Activated CD4-positive, alpha-beta T cell treated with anti-CD3 and anti-CD28 coated beads, Interleukin-2, amount 10 ng/mL, durations not matched to agents 7 days and 5 days (primary cell): Measurements from ENCODE around the gene MAGI3. TPM values are rescaled to one million over a fixed set of nuclear protein-coding genes. Genes with fewer than 3 reads are reported as not detected.

Experiments
- CTCF ChIA-PET: fragments of 350-600 bp; sonication (Branson Sonifier 250); formaldehyde crosslinking; loops from one replicate; lab custom pipeline; 2021; ENCODE audit warnings: antibody characterized with exemption; lab: Charles Lee
- POLR2A ChIA-PET: fragments of 350-600 bp; sonication (Branson Sonifier 250); formaldehyde crosslinking; loops from one replicate; lab custom pipeline; 2021; ENCODE audit warnings: antibody characterized with exemption; lab: Charles Lee
- DNase-seq: peaks from one replicate; pipeline ENCODE4 v3.0.0-alpha.2; 2020
- H3K27ac Mint-ChIP-seq: one replicate; pipeline ENCODE4 v1.8.0; 2021; ENCODE audit warnings: mild to moderate bottlenecking, moderate library complexity, mixed read lengths
- H3K27me3 Mint-ChIP-seq: one replicate; pipeline ENCODE4 v1.8.0; 2021; ENCODE audit warnings: mixed read lengths
- H3K36me3 Mint-ChIP-seq: one replicate; pipeline ENCODE4 v1.8.0; 2021; ENCODE audit warnings: low read depth, mixed read lengths
- H3K4me1 Mint-ChIP-seq: one replicate; pipeline ENCODE4 v1.8.0; 2021; ENCODE audit warnings: mixed read lengths
- H3K4me3 Mint-ChIP-seq: one replicate; pipeline ENCODE4 v1.8.0; 2021; ENCODE audit warnings: mild to moderate bottlenecking, moderate library complexity, mixed read lengths
- H3K9me3 Mint-ChIP-seq: one replicate; pipeline ENCODE4 v1.8.0; 2021; ENCODE audit warnings: mixed read lengths
- total RNA-seq, 2 experiments: library from RNA; stranded (reverse); gene quantifications; one replicate each; pipeline ENCODE4 v1.2.3, GENCODE V29; 2021

MAGI3 gene
- total RNA-seq, 2 experiments from 2014 or later, result 10.8 to 11.0 TPM

DNA sequence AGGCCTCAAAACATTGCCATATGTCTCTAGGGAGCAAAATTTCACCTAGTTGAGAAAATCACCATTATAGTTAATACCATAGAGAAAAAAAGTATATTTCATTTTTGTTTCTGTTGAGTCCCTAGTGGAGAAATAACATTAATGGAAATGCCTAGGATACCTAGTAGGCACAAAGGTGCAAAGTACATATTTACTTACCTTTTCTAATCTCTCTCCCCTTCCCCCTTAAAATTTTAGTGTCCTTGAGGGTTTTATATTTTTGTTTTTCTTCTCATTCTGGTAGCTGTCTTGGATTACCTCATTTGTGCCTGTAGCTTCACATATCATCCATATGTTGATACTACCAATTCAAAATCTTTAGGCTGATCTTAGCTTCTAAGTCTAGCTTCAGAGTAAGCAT, 127.0 kb downstream of the MAGI3 start:
- CTCF ChIA-PET, result interaction anchor here (0.5 kb wide), 2 partner anchors 13 to 586 kb away, joined by 4 to 6 read pairs; no protein-coding TSS in a partner anchor
- peaks cover 3% of the 10 kb centered on the region for H3K9me3 Mint-ChIP-seq
- peaks cover 3% of the 10 kb centered on the region for H3K4me1 Mint-ChIP-seq
- POLR2A ChIA-PET, result no interaction called here
- H3K4me3 Mint-ChIP-seq, result no peak overlapping the region
- H3K36me3 Mint-ChIP-seq, result peaks cover 2% of the 10 kb centered on the region
- no peak overlapping the region for H3K27ac Mint-ChIP-seq
- DNase-seq, result no peak
- H3K27me3 Mint-ChIP-seq, result no peaks in the 10 kb centered on the region

DNA sequence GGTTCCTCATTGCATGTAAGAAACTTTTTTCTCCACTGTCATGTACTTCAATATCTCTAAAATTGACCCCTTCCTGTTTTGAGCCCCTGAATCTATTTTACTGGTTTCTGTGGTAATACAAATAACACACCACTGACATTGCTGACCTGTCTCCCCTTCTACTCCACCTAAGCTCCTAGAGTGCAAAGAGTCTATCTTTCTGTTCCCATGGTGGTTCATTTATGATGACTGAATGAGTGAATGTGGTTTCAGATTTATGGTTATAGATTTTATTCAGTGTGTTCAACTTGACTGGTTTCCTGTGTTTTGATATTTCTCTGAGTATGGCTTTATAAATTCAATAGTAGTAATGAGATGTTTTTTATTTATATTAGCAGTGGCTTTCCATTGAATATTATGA, 127.7 kb downstream of the MAGI3 start:
- Mint-ChIP-seq H3K4me1 (peaks cover 3% of the 10 kb centered on the region), H3K9me3 (peaks cover 9% of the 10 kb centered on the region), H3K27me3 (no peaks in the 10 kb centered on the region), H3K4me3 (no peak overlapping the region), H3K27ac (no peak overlapping the region), H3K36me3 (peaks cover 2% of the 10 kb centered on the region)
- CTCF ChIA-PET, result interaction anchor here (0.5 kb wide), 1 partner anchor 587 kb away, joined by 4 read pairs; no protein-coding TSS in a partner anchor
- POLR2A ChIA-PET, result no interaction called here
- no peak for DNase-seq

- ChIA-PET CTCF (interaction anchor here (0.7 kb wide), 1 partner anchor 8 kb away, joined by 3 read pairs; no protein-coding TSS in a partner anchor), POLR2A (no interaction called here)
- Mint-ChIP-seq H3K4me1 (peaks cover 3% of the 10 kb centered on the region), H3K36me3 (peaks cover 2% of the 10 kb centered on the region), H3K4me3 (no peak overlapping the region), H3K27ac (no peak overlapping the region), H3K27me3 (no peaks in the 10 kb centered on the region), H3K9me3 (peaks cover 16% of the 10 kb centered on the region)
- DNase-seq, result no peak
These were observed 129.2 kb downstream of the MAGI3 start for GRCh38 chr1:113519556-113519955.

GRCh38 chr1:113530021-113530420, 139.7 kb downstream of the MAGI3 start:
- ChIA-PET CTCF (interaction anchor here (0.6 kb wide), 1 partner anchor 13 kb away, joined by 6 read pairs; no protein-coding TSS in a partner anchor), POLR2A (no interaction called here)
- Mint-ChIP-seq H3K27me3 (no peaks in the 10 kb centered on the region), H3K27ac (no peak overlapping the region), H3K36me3 (no peaks in the 10 kb centered on the region), H3K9me3 (peaks cover 2% of the 10 kb centered on the region), H3K4me1 (no peaks in the 10 kb centered on the region), H3K4me3 (no peak overlapping the region)
- DNase-seq, result no peak

DNA sequence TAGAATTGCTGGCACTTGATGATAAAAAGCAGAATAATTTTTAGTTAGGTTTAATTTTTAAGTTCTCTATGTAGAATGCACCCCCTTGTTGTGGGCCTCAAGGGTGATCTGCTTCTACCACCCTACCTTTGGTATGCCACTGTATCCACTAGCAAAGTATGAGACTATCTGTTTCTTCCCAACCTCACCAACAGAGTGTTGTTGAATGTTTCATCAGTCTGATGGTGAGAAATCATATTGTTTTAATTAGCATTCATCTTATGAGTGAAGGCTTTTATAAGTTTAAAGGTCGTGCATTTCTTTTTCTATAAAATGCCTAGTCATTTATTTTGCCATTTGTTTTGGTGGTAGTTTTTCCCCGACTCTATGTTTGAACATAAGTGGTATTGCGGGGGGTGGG, 141.0 kb downstream of the MAGI3 start:
- no peak for DNase-seq
- Mint-ChIP-seq H3K36me3 (no peaks in the 10 kb centered on the region), H3K9me3 (no peaks in the 10 kb centered on the region), H3K4me1 (no peaks in the 10 kb centered on the region), H3K27me3 (no peaks in the 10 kb centered on the region), H3K27ac (no peak overlapping the region), H3K4me3 (no peak overlapping the region)
- CTCF ChIA-PET, result no interaction called here
- POLR2A ChIA-PET, result no interaction called here

DNA sequence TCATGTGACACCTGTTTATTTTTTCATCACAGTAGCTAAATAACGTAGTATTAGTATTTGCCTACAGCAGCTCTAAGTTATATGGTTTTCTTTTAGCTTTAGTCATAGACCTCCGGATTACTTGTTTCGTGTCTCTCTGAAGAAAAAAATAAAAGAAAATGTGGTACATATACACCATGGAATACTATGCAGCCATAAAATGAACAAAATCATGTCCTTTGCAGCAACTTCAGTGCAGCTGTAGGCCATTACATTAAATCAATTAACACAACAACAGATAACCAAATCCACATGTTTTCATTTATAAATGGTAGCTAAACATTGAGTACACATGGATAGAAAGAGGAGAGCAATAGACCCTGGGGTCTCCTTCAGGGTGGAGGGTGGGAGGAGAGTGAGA, 142.7 kb downstream of the MAGI3 start:
- POLR2A ChIA-PET, result no interaction called here
- no peak overlapping the region for H3K4me3 Mint-ChIP-seq
- H3K36me3 Mint-ChIP-seq, result no peaks in the 10 kb centered on the region
- DNase-seq, result no peak
- no peaks in the 10 kb centered on the region for H3K4me1 Mint-ChIP-seq
- CTCF ChIA-PET, result interaction anchor here (0.6 to 0.7 kb wide), 2 partner anchors 12 to 388 kb away, joined by 3 read pairs; no protein-coding TSS in a partner anchor
- no peaks in the 10 kb centered on the region for H3K27me3 Mint-ChIP-seq
- no peak overlapping the region for H3K27ac Mint-ChIP-seq
- H3K9me3 Mint-ChIP-seq, result peaks cover under 1% of the 10 kb centered on the region

GRCh38 chr1:113534130-113534817, 144.0 kb downstream of the MAGI3 start:
- peaks cover 3% of the 10 kb centered on the region for H3K9me3 Mint-ChIP-seq
- POLR2A ChIA-PET, result no interaction called here
- H3K36me3 Mint-ChIP-seq, result no peaks in the 10 kb centered on the region
- no peak overlapping the region for H3K27ac Mint-ChIP-seq
- no peak for DNase-seq
- H3K27me3 Mint-ChIP-seq, result no peaks in the 10 kb centered on the region
- no peaks in the 10 kb centered on the region for H3K4me1 Mint-ChIP-seq
- CTCF ChIA-PET, result interaction anchor here (0.6 kb wide), 1 partner anchor 525 kb away, joined by 4 read pairs; no protein-coding TSS in a partner anchor
- H3K4me3 Mint-ChIP-seq, result no peak overlapping the region

GRCh38 chr1:113534875-113535274, 144.6 kb downstream of the MAGI3 start:
- Mint-ChIP-seq H3K9me3 (peaks cover 3% of the 10 kb centered on the region), H3K27me3 (no peaks in the 10 kb centered on the region), H3K4me1 (no peaks in the 10 kb centered on the region), H3K36me3 (no peaks in the 10 kb centered on the region), H3K4me3 (no peak overlapping the region), H3K27ac (no peak overlapping the region)
- ChIA-PET CTCF (interaction anchor here (0.6 kb wide), 1 partner anchor 525 kb away, joined by 4 read pairs; no protein-coding TSS in a partner anchor), POLR2A (interaction anchor here (0.7 kb wide), 1 partner anchor 83 kb away, joined by 3 read pairs; no protein-coding TSS in a partner anchor)
- no peak for DNase-seq

- Mint-ChIP-seq H3K4me3 (no peak overlapping the region), H3K36me3 (no peaks in the 10 kb centered on the region), H3K27ac (no peak overlapping the region), H3K4me1 (peaks cover 6% of the 10 kb centered on the region), H3K9me3 (peaks cover 3% of the 10 kb centered on the region), H3K27me3 (no peaks in the 10 kb centered on the region)
- ChIA-PET POLR2A (no interaction called here), CTCF (interaction anchor here (0.9 kb wide), 1 partner anchor 14 kb away, joined by 3 read pairs; no protein-coding TSS in a partner anchor)
- no peak for DNase-seq
These were observed 146.0 kb downstream of the MAGI3 start for GRCh38 chr1:113536182-113536780.

DNA sequence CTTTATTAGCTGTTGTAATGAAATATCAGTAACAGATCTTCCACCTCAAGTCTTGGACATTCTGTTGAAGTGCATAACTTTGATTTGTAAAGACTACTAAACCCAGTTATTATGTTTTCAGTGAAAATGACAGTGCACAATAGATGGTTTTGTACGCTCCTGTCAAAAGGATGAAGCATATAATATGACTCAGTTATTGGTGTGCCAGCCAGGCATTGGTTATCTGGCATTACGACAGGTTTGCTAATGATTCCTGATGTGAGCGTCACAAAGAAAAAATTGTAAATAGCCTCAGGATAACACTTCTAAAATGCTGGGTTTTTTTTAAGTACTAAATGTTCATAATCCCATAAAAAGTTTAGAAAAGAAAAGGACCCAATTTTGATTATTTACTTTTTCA, 147.9 kb downstream of the MAGI3 start:
- Mint-ChIP-seq H3K36me3 (no peaks in the 10 kb centered on the region), H3K27me3 (no peaks in the 10 kb centered on the region), H3K27ac (no peak overlapping the region), H3K4me3 (no peak overlapping the region), H3K9me3 (peaks cover 3% of the 10 kb centered on the region), H3K4me1 (peaks cover 6% of the 10 kb centered on the region)
- DNase-seq, result no peak
- CTCF ChIA-PET, result no interaction called here
- POLR2A ChIA-PET, result no interaction called here

GRCh38 chr1:113540335-113540734, 150.0 kb downstream of the MAGI3 start:
- no peaks in the 10 kb centered on the region for H3K36me3 Mint-ChIP-seq
- no peaks in the 10 kb centered on the region for H3K27me3 Mint-ChIP-seq
- no peak overlapping the region for H3K27ac Mint-ChIP-seq
- peaks cover 3% of the 10 kb centered on the region for H3K9me3 Mint-ChIP-seq
- peaks cover 6% of the 10 kb centered on the region for H3K4me1 Mint-ChIP-seq
- no peak overlapping the region for H3K4me3 Mint-ChIP-seq
- DNase-seq, result no peak
- POLR2A ChIA-PET, result no interaction called here
- CTCF ChIA-PET, result no interaction called here

DNA sequence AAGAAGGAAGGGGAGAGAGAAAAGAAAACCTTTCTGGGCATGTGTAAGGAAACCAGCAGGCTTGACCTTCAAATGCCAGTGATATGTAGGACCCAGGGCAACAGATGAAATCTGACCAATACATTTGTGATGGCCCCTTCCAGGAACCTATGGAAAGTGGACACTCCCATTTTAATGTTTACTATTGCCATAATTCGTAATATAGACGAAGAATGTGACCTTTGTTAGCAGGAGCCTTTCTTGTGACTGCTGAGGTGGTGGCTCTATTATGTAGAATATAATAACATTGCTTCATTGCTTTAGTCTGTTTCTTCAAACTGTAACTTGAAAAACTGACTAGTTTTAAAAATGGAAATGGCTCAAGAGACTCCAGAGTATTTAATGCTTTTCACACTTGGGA, 150.8 kb downstream of the MAGI3 start:
- Mint-ChIP-seq H3K4me3 (no peak overlapping the region), H3K4me1 (peaks cover 6% of the 10 kb centered on the region), H3K9me3 (peaks cover 3% of the 10 kb centered on the region), H3K27ac (no peak overlapping the region), H3K27me3 (no peaks in the 10 kb centered on the region), H3K36me3 (no peaks in the 10 kb centered on the region)
- ChIA-PET CTCF (no interaction called here), POLR2A (no interaction called here)
- no peak for DNase-seq

GRCh38 chr1:113542221-113542701, 151.9 kb downstream of the MAGI3 start:
- Mint-ChIP-seq H3K4me1 (peaks cover 6% of the 10 kb centered on the region), H3K9me3 (peaks cover 3% of the 10 kb centered on the region), H3K27me3 (no peaks in the 10 kb centered on the region), H3K36me3 (no peaks in the 10 kb centered on the region), H3K27ac (no peak overlapping the region), H3K4me3 (no peak overlapping the region)
- DNase-seq, result no peak
- POLR2A ChIA-PET, result no interaction called here
- CTCF ChIA-PET, result no interaction called here
